GM23338 (cell line): ENCODE measurements around the gene OSTC. TPM values are rescaled to one million over a fixed set of nuclear protein-coding genes. Genes with fewer than 3 reads are reported as not detected.

ENCODE experiments used
- ATAC-seq: fragments of 200-7000 bp; cut with Tn5 transposase; 3 replicates; pipeline ENCODE4 v1.9.1; 2020
- DNase-seq: peaks from one replicate; pipeline ENCODE4 v3.0.0-alpha.2; 2015; ENCODE audit warnings: low spot score
- H2AFZ ChIP-seq: fragments of 200-600 bp; sonication (generic); 2 replicates; pipeline ENCODE4 v1.8.0; 2016; ENCODE audit warnings: antibody characterized with exemption, mild to moderate bottlenecking, moderate library complexity
- H3F3A ChIP-seq: fragments of 200-600 bp; sonication (generic); replicated peaks from 2 replicates; pipeline ENCODE4 v1.8.0; 2017; ENCODE audit warnings: antibody characterized with exemption, mixed run types, low read depth
- H3K27ac ChIP-seq: fragments of 200-600 bp; sonication (generic); 2 replicates; pipeline ENCODE4 v1.6.1; 2016; ENCODE audit warnings: low read depth
- H3K27me3 ChIP-seq: fragments of 200-600 bp; sonication (generic); 2 replicates; pipeline ENCODE4 v1.8.0; 2016; ENCODE audit warnings: mild to moderate bottlenecking, mixed run types, moderate library complexity; ENCODE audit not compliant: insufficient read depth
- H3K36me3 ChIP-seq: fragments of 200-600 bp; sonication (generic); 2 replicates; pipeline ENCODE4 v1.8.0; 2016; ENCODE audit warnings: mild to moderate bottlenecking; ENCODE audit not compliant: insufficient read depth
- H3K4me1 ChIP-seq: fragments of 200-600 bp; sonication (generic); 2 replicates; pipeline ENCODE4 v1.8.0; 2016; ENCODE audit warnings: mild to moderate bottlenecking, moderate library complexity; ENCODE audit not compliant: insufficient read depth
- H3K4me2 ChIP-seq: fragments of 200-600 bp; sonication (generic); 2 replicates; pipeline ENCODE4 v1.7.1; 2017; ENCODE audit warnings: mixed run types
- H3K4me3 ChIP-seq: fragments of 200-600 bp; sonication (generic); 2 replicates; pipeline ENCODE4 v1.6.1; 2016; ENCODE audit warnings: mixed run types
- H3K79me2 ChIP-seq: fragments of 200-600 bp; sonication (generic); replicated peaks from 2 replicates; pipeline ENCODE4 v1.8.0; 2017; ENCODE audit warnings: mild to moderate bottlenecking; ENCODE audit not compliant: insufficient read depth
- H3K9me2 ChIP-seq: fragments of 200-600 bp; sonication (generic); 2 replicates; pipeline ENCODE4 v1.8.0; 2017; ENCODE audit not compliant: insufficient read depth
- H4K20me1 ChIP-seq: fragments of 200-600 bp; sonication (generic); replicated peaks from 2 replicates; pipeline ENCODE4 v1.8.0; 2017; ENCODE audit warnings: mild to moderate bottlenecking; ENCODE audit not compliant: insufficient read depth
- H3K27ac Mint-ChIP-seq: 2 replicates; pipeline ENCODE4 v1.8.0; 2020; ENCODE audit warnings: inconsistent platforms, mild to moderate bottlenecking, moderate library complexity, mixed read lengths
- H3K27me3 Mint-ChIP-seq: 3 replicates; pipeline ENCODE4 v1.8.0; 2022; ENCODE audit warnings: low read depth, mild to moderate bottlenecking, moderate library complexity, mixed read lengths, inconsistent platforms; ENCODE audit not compliant: insufficient read depth, poor library complexity
- H3K36me3 Mint-ChIP-seq: 3 replicates; pipeline ENCODE4 v1.8.0; 2021; ENCODE audit warnings: low read depth, mild to moderate bottlenecking, inconsistent platforms, moderate library complexity, mixed read lengths
- H3K4me1 Mint-ChIP-seq: 3 replicates; pipeline ENCODE4 v1.8.0; 2020; ENCODE audit warnings: mild to moderate bottlenecking, inconsistent platforms, mixed read lengths
- H3K4me3 Mint-ChIP-seq: 3 replicates; pipeline ENCODE4 v1.8.0; 2021; ENCODE audit warnings: moderate library complexity, mild to moderate bottlenecking, inconsistent platforms, mixed read lengths
- H3K9me3 Mint-ChIP-seq: 3 replicates; pipeline ENCODE4 v1.8.0; 2020; ENCODE audit warnings: moderate library complexity, mild to moderate bottlenecking, inconsistent platforms, mixed read lengths
- CREB1 ChIP-seq: fragments of 250-450 bp; sonication (Bioruptor Pico); IDR thresholded peaks from 2 replicates; pipeline ENCODE4 v1.5.0; 2020; ENCODE audit warnings: low read depth, mild to moderate bottlenecking, moderate library complexity
- ETS1 ChIP-seq: IDR thresholded peaks from 2 replicates; pipeline ENCODE4 v1.6.1; 2016; ENCODE audit warnings: antibody characterized with exemption
- EZH2 ChIP-seq: fragments of 200-600 bp; sonication (generic); IDR thresholded peaks from one replicate; pipeline ENCODE4 v1.8.0; 2017; ENCODE audit warnings: antibody characterized with exemption, mild to moderate bottlenecking, low read depth; ENCODE audit not compliant: unreplicated experiment
- EZH2phosphoT487 ChIP-seq: fragments of 200-600 bp; sonication (generic); IDR thresholded peaks from one replicate; pipeline ENCODE4 v1.8.1; 2018; ENCODE audit warnings: antibody characterized with exemption; ENCODE audit not compliant: unreplicated experiment
- JUNB ChIP-seq: IDR thresholded peaks from one replicate; pipeline ENCODE4 v1.6.1; 2016; ENCODE audit warnings: antibody characterized with exemption; ENCODE audit not compliant: unreplicated experiment
- NANOG ChIP-seq: IDR thresholded peaks from 2 replicates; pipeline ENCODE4 v1.6.1; 2016; ENCODE audit warnings: antibody characterized with exemption, borderline replicate concordance
- POLR2AphosphoS5 ChIP-seq: IDR thresholded peaks from 2 replicates; pipeline ENCODE4 v1.6.1; 2016; ENCODE audit warnings: antibody characterized with exemption, low read depth
- REST ChIP-seq: IDR thresholded peaks from one replicate; pipeline ENCODE4 v1.6.1; 2018; ENCODE audit warnings: antibody characterized with exemption; ENCODE audit not compliant: unreplicated experiment
- STAT1 ChIP-seq: IDR thresholded peaks from one replicate; pipeline ENCODE4 v1.6.1; 2016; ENCODE audit warnings: antibody characterized with exemption; ENCODE audit not compliant: unreplicated experiment
- ZNF114 ChIP-seq: fragments of 250-450 bp; sonication (Bioruptor Pico); IDR thresholded peaks from 2 replicates; pipeline ENCODE4 v1.5.0; 2020; ENCODE audit warnings: mild to moderate bottlenecking, moderate library complexity
- ZNF331 ChIP-seq: fragments of 250-450 bp; sonication (Bioruptor Pico); IDR thresholded peaks from 2 replicates; pipeline ENCODE4 v1.5.0; 2020; ENCODE audit warnings: low read depth, mild to moderate bottlenecking, moderate library complexity
- ZNF462 ChIP-seq: fragments of 250-450 bp; sonication (Bioruptor Pico); IDR thresholded peaks from 2 replicates; pipeline ENCODE4 v1.5.0; 2020; ENCODE audit warnings: mild to moderate bottlenecking, moderate library complexity
- polyA plus RNA-seq: library from polyadenylated mRNA; unstranded; fragments of >200 nt; fragmentation: Nextera tagmentation; extraction: Ambion mirVana; gene quantifications from 2 replicates; pipeline ENCODE4 v1.2.1, GENCODE V29; 2016
- total RNA-seq: library from RNA; depleted of rRNA; stranded (reverse); fragments of >200 nt; shearing (Covaris generic); gene quantifications from 2 replicates; pipeline ENCODE4 v1.2.3, GENCODE V29; 2014
- TF ChIP-seq, protein P1 (sequence below), 2 experiments: fragments of 200-600 bp in 1 of 2; sonication (generic) in 1 of 2; conservative IDR thresholded peaks; 2 replicates each; pipeline versions ENCODE4 v1.5.1 to v1.6.1; 2016 to 2017; ENCODE audit warnings: antibody characterized with exemption in 2 of 2, low read depth in 2 of 2, mild to moderate bottlenecking in 2 of 2, moderate library complexity in 1 of 2

Gene OSTC
- total and polyA plus RNA-seq, 2 experiments from 2014 or later = 142 to 311 TPM

GRCh38 chr4:108628411-108628810, 22.0 kb upstream of the OSTC start:
- H3F3A ChIP-seq = peaks cover 13% of the 10 kb centered on the region
- peaks cover 23% of the 10 kb centered on the region for H3K79me2 ChIP-seq
- DNase-seq (no peak), ATAC-seq (peak; percentile 16; the same call in 2 of the 3 replicates)
- Mint-ChIP-seq H3K27ac (no peak overlapping the region), H3K27me3 (no peaks in the 10 kb centered on the region), H3K4me1 (peaks cover 7% of the 10 kb centered on the region; the same call in 2 of the 3 replicates), H3K4me3 (no peak overlapping the region), H3K36me3 (peaks cover 91% of the 10 kb centered on the region), H3K9me3 (no peaks in the 10 kb centered on the region)
- no peaks in the 10 kb centered on the region for H3K9me2 ChIP-seq
- H3K4me2 ChIP-seq = no peak overlapping the region
- H3K27ac ChIP-seq = no peak overlapping the region
- H3K4me3 ChIP-seq = no peak overlapping the region
- H3K36me3 ChIP-seq = peaks cover 89% of the 10 kb centered on the region
- H3K4me1 ChIP-seq = no peaks in the 10 kb centered on the region; the same call in 1 of the 2 replicates
- H2AFZ ChIP-seq = no peak overlapping the region
- H4K20me1 ChIP-seq = peaks cover 38% of the 10 kb centered on the region; the same call in 1 of the 2 replicates
- no peaks in the 10 kb centered on the region for H3K27me3 ChIP-seq
- TF ChIP-seq EZH2phosphoT487 (no peak), ZNF114 (CRISPR knock-in tag) (no peak), REST (no peak), ETS1 (no peak), STAT1 (no peak), NANOG (no peak), ZNF331 (CRISPR knock-in tag) (no peak), ZNF462 (no peak), EZH2 (no peak), POLR2AphosphoS5 (no peak), JUNB (no peak), CREB1 (no peak)
- TF ChIP-seq, protein P1, sequence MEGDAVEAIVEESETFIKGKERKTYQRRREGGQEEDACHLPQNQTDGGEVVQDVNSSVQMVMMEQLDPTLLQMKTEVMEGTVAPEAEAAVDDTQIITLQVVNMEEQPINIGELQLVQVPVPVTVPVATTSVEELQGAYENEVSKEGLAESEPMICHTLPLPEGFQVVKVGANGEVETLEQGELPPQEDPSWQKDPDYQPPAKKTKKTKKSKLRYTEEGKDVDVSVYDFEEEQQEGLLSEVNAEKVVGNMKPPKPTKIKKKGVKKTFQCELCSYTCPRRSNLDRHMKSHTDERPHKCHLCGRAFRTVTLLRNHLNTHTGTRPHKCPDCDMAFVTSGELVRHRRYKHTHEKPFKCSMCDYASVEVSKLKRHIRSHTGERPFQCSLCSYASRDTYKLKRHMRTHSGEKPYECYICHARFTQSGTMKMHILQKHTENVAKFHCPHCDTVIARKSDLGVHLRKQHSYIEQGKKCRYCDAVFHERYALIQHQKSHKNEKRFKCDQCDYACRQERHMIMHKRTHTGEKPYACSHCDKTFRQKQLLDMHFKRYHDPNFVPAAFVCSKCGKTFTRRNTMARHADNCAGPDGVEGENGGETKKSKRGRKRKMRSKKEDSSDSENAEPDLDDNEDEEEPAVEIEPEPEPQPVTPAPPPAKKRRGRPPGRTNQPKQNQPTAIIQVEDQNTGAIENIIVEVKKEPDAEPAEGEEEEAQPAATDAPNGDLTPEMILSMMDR (conservative IDR thresholded peaks at IDR 0.05; ENCODE audit: low read depth in 2 of 2) = no peak
